ENCODE data around the gene CISD2.
"Not testable (repeated sequence)": the region's sequence is repeated elsewhere in the genome, so short reads cannot be mapped to it uniquely, and the experiment has no call there.

The CISD2 gene

GRCh38 chr4:102935716-102936115 is 66.9 kb downstream of the CISD2 start:
- no peak for DNase-seq

- not testable (repeated sequence) for DNase-seq
Measured at GRCh38 chr4:102938063-102938462, 69.3 kb downstream of the CISD2 start.
